Right atrium auricular region (tissue), 2 donors: Measurements from ENCODE around the gene ARNT2. TPM values are rescaled to one million over a fixed set of nuclear protein-coding genes. Genes with fewer than 3 reads are reported as not detected.

Experiments used
- DNase-seq: peaks from one replicate; pipeline ENCODE4 v3.0.0-alpha.2; 2019; ENCODE audit warnings: low spot score
- H3K27ac ChIP-seq, 2 donors: fragments of 200-600 bp; sonication (generic); 1 replicate in 1 of 2; 2 replicates in 1 of 2; pipeline ENCODE4 v1.5.1; 2016 to 2019
- H3K27me3 ChIP-seq, 2 donors: fragments of 200-600 bp; sonication (generic); one replicate each; pipeline versions ENCODE4 v1.5.1 to v1.6.0; 2017 to 2019
- H3K36me3 ChIP-seq: fragments of 200-600 bp; sonication (generic); one replicate; pipeline ENCODE4 v1.5.1; 2016
- H3K4me1 ChIP-seq, 2 donors: fragments of 200-600 bp; sonication (generic); one replicate each; pipeline versions ENCODE4 v1.5.1 to v1.6.0; 2017 to 2019
- H3K4me3 ChIP-seq, 2 donors: fragments of 200-600 bp; sonication (generic); 1 replicate in 1 of 2; 2 replicates in 1 of 2; pipeline ENCODE4 v1.5.1; 2017 to 2019; ENCODE audit warnings: mild to moderate bottlenecking in 1 of 2, moderate library complexity in 1 of 2
- H3K9me3 ChIP-seq, 2 donors: fragments of 200-600 bp; sonication (generic); one replicate each; pipeline ENCODE4 v1.5.1; 2019
- CTCF ChIP-seq, 2 donors: fragments of 200-600 bp; sonication (generic); IDR thresholded peaks; one replicate each; pipeline ENCODE4 v1.5.1; 2019; ENCODE audit warnings: antibody characterized with exemption in 2 of 2
- total RNA-seq, 2 donors: library from RNA; depleted of rRNA; stranded (reverse); fragments of >200 nt; gene quantifications; one replicate each; pipeline ENCODE4 v1.1.0, GENCODE V29; 2016

The ARNT2 gene
- total RNA-seq, 2 donors from 2014 or later, result 4.8 to 8.4 TPM

- Histone ChIP-seq H3K9me3 (no peaks in the 10 kb centered on the region), H3K27ac (no peak overlapping the region), H3K36me3 (no peaks in the 10 kb centered on the region), H3K27me3 (no peaks in the 10 kb centered on the region), H3K4me1 (no peaks in the 10 kb centered on the region), H3K4me3 (no peak overlapping the region)
- no peak for DNase-seq
- no peak for TF ChIP-seq CTCF (IDR thresholded peaks at IDR 0.05)
Observed at GRCh38 chr15:80569656-80570055, 165.5 kb downstream of the ARNT2 start.

GRCh38 chr15:80570553-80570952 lies 166.4 kb downstream of the ARNT2 start:
- Histone ChIP-seq H3K36me3 (no peaks in the 10 kb centered on the region), H3K27ac (no peak overlapping the region), H3K27me3 (no peaks in the 10 kb centered on the region), H3K4me3 (no peak overlapping the region), H3K4me1 (no peaks in the 10 kb centered on the region), H3K9me3 (no peaks in the 10 kb centered on the region)
- no peak for TF ChIP-seq CTCF (IDR thresholded peaks at IDR 0.05)
- DNase-seq, result no peak

- Histone ChIP-seq H3K4me1 (no peaks in the 10 kb centered on the region), H3K27me3 (no peaks in the 10 kb centered on the region), H3K27ac (no peak overlapping the region), H3K4me3 (no peak overlapping the region), H3K9me3 (no peaks in the 10 kb centered on the region), H3K36me3 (no peaks in the 10 kb centered on the region)
- no peak for TF ChIP-seq CTCF (IDR thresholded peaks at IDR 0.05)
- DNase-seq, result no peak
Observed at GRCh38 chr15:80572337-80572736, 168.2 kb downstream of the ARNT2 start.

GRCh38 chr15:80573606-80574005 lies 169.4 kb downstream of the ARNT2 start:
- Histone ChIP-seq H3K9me3 (no peaks in the 10 kb centered on the region), H3K4me3 (no peak overlapping the region), H3K27me3 (no peaks in the 10 kb centered on the region), H3K27ac (no peak overlapping the region), H3K4me1 (no peaks in the 10 kb centered on the region), H3K36me3 (no peaks in the 10 kb centered on the region)
- TF ChIP-seq CTCF (IDR thresholded peaks at IDR 0.05), result no peak
- no peak for DNase-seq

- no peak for DNase-seq
- TF ChIP-seq CTCF (IDR thresholded peaks at IDR 0.05), result no peak
- no peaks in the 10 kb centered on the region for H3K36me3 ChIP-seq
Observed at GRCh38 chr15:80574590-80574989, 170.4 kb downstream of the ARNT2 start.

GRCh38 chr15:80576519-80577090 lies 172.4 kb downstream of the ARNT2 start:
- H3K9me3 ChIP-seq, result no peaks in the 10 kb centered on the region
- TF ChIP-seq CTCF (IDR thresholded peaks at IDR 0.05), result no peak
- no peak overlapping the region for H3K4me3 ChIP-seq
- H3K27me3 ChIP-seq, result no peaks in the 10 kb centered on the region
- no peaks in the 10 kb centered on the region for H3K4me1 ChIP-seq
- no peak for DNase-seq
- H3K27ac ChIP-seq, result no peak overlapping the region
- no peaks in the 10 kb centered on the region for H3K36me3 ChIP-seq

More at GRCh38 chr15:80574590-80574989, 170.4 kb downstream of the ARNT2 start:
- Histone ChIP-seq H3K4me1 (no peaks in the 10 kb centered on the region), H3K27me3 (no peaks in the 10 kb centered on the region), H3K9me3 (no peaks in the 10 kb centered on the region), H3K27ac (no peak overlapping the region), H3K4me3 (no peak overlapping the region)
